Keratinocyte (primary cell): ENCODE results near the gene NSMCE1.

Source experiments
- CTCF ChIP-seq, 3 experiments: IDR thresholded peaks in 1 of 3; conservative IDR thresholded peaks in 1 of 3; optimal IDR thresholded peaks in 1 of 3; 2 replicates in 2 of 3; 3 replicates in 1 of 3; pipeline versions ENCODE3 to v1.5.1; 2011; ENCODE audit warnings: low read length in 3 of 3, mild to moderate bottlenecking in 3 of 3, moderate library complexity in 2 of 3, control low read depth in 1 of 3, inconsistent platforms in 1 of 3; ENCODE audit not compliant: insufficient read depth in 2 of 3; ENCODE audit errors: extremely low read depth in 1 of 3
- EZH2 ChIP-seq: IDR thresholded peaks from one replicate; pipeline ENCODE4 v1.6.1; 2012; ENCODE audit warnings: inconsistent platforms, mild to moderate bottlenecking, low read length, moderate library complexity

GRCh38 chr16:27179500-27180072 lies 89.0 kb downstream of the NSMCE1 start:
- TF ChIP-seq CTCF (optimal IDR thresholded peaks at IDR 0.05 in 1 of 3, IDR thresholded peaks at IDR 0.05 in 1 of 3, conservative IDR thresholded peaks at IDR 0.05 in 1 of 3; ENCODE audit: extremely low read depth in 1 of 3, insufficient read depth in 2 of 3, low read length in 3 of 3) (peak; percentile 85 to 90 (median 90)), EZH2 (no peak)
